Nephron (organoid): ENCODE measurements around the gene GNAI3.
A peak's percentile ranks its signal among the peaks of the same experiment; 100 is the strongest.

ENCODE experiments used
- H3K27ac Mint-ChIP-seq, 3 experiments: 2 replicates each; pipeline ENCODE4 v1.8.0; 2020; ENCODE audit warnings: mixed read lengths in 3 of 3, mild to moderate bottlenecking in 2 of 3, moderate library complexity in 1 of 3
- H3K27me3 Mint-ChIP-seq: 2 replicates; pipeline ENCODE4 v1.8.0; 2021; ENCODE audit warnings: low read depth, mild to moderate bottlenecking, moderate library complexity, mixed read lengths
- H3K36me3 Mint-ChIP-seq: 2 replicates; pipeline ENCODE4 v1.8.0; 2020; ENCODE audit warnings: low read depth, mixed read lengths
- H3K4me1 Mint-ChIP-seq: 2 replicates; pipeline ENCODE4 v1.8.0; 2020; ENCODE audit warnings: mixed read lengths
- H3K4me3 Mint-ChIP-seq, 3 experiments: 2 replicates each; pipeline ENCODE4 v1.8.0; 2020; ENCODE audit warnings: mild to moderate bottlenecking in 3 of 3, mixed read lengths in 3 of 3, moderate library complexity in 2 of 3
- H3K9me3 Mint-ChIP-seq: 2 replicates; pipeline ENCODE4 v1.8.0; 2020; ENCODE audit warnings: mixed read lengths
- CTCF ChIP-seq, 3 experiments: fragments of 200-600 bp; sonication (generic); IDR thresholded peaks; one replicate each; pipeline ENCODE4 v1.5.0; 2021; ENCODE audit warnings: antibody characterized with exemption in 3 of 3; ENCODE audit not compliant: unreplicated experiment in 3 of 3

GNAI3 gene

DNA sequence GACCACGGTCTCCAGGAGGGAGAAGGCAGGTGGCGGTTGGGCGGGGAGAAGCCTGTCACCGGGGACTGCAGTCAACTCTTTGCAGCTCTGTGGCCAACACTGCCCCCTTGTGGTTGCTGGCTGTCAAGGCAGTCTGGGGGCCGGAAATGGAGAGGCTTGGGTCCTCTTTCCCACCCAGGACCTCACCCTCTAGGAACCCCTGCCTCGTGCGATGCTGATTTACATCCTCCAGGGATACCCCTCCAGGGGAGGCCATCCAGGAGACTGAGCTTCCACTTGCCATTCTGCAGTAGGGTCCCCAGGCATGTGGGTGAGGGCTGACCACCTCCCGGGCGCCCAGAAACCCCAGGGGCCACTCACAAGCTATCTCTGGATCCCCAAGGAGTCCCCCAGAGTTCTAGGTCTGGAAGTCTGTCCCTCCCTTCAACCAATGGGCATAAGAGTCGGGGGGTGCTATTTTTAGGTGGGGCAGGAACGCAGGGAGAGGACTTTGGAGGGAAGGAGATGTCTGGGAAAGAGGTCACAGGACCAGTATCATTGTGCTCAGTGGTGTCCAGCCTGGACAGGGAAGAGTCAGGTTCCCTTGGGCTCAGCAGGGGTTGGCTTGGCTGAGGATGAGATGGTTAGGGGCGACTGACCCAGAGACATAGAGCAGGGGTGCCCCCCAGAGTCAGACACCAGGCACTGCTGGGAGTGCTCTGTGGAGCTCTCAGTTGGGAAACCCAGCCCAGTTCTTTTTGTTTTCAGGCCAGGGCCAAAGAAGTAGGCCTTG, 15.9 kb upstream of the GNAI3 start:
- H3K4me1 Mint-ChIP-seq: peaks cover 82% of the 10 kb centered on the region
- H3K27ac Mint-ChIP-seq: peak overlapping the region; percentile 83 to 93 (median 92)
- TF ChIP-seq CTCF (IDR thresholded peaks at IDR 0.05; ENCODE audit: unreplicated experiment in 3 of 3): peak; percentile 76 to 93 (median 91)
- H3K36me3 Mint-ChIP-seq: no peaks in the 10 kb centered on the region
- peaks cover 10% of the 10 kb centered on the region for H3K27me3 Mint-ChIP-seq
- H3K9me3 Mint-ChIP-seq: no peaks in the 10 kb centered on the region
- H3K4me3 Mint-ChIP-seq: peak overlapping the region; percentile 41 to 57 (median 54)

DNA sequence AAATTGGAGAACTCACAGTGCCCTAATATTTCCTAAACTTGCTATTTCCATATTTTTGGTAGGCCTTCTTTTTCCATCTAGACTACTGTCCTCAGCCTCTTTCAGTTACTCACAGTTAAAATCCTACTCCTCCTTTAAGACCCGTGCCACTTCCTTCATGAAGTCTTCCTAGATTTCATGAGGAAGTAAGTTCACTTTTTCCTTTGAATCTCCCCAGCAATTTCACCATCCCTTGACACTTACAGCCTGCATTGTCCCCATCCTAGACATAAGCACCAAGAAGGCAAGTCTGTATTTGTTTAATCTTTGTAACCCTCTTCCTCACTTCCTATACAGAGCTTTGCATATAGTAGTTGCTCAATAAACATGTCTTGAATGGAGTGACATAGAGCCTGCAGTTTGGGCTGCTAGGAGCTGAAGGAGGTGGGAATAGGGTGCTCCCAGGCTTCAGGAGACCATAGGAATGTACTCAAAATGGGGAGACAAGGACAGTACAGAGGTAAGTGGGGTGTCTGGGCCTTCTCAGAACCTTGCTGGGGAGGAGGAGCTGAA, 14.0 kb upstream of the GNAI3 start:
- H3K27me3 Mint-ChIP-seq: peaks cover 10% of the 10 kb centered on the region
- peaks cover 67% of the 10 kb centered on the region for H3K4me1 Mint-ChIP-seq
- H3K27ac Mint-ChIP-seq: peak overlapping the region in 1 of 3 experiments; percentile 42
- TF ChIP-seq CTCF (IDR thresholded peaks at IDR 0.05; ENCODE audit: unreplicated experiment in 3 of 3): no peak
- no peaks in the 10 kb centered on the region for H3K36me3 Mint-ChIP-seq
- no peaks in the 10 kb centered on the region for H3K9me3 Mint-ChIP-seq
- no peak overlapping the region for H3K4me3 Mint-ChIP-seq

DNA sequence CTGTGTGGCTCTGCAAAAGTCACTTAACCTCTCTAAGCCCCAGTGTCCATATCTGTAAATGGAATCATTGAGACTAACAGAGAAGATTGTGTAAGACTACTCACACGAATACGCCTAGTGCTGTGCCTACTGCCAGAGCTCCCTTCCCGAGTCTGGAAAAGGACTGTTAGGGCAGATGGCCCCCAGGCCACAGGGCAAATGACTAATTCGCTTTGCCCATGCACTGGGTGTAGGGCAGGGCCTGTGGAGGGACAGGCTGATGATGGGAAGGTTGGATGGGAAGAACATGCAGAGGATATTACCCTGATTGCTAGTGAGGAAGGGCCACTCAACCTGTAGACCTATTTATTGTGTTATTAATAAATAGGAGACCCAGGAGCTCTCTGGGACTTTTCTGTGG, 12.9 kb upstream of the GNAI3 start:
- Mint-ChIP-seq H3K27me3 (peaks cover 10% of the 10 kb centered on the region), H3K9me3 (no peaks in the 10 kb centered on the region), H3K36me3 (no peaks in the 10 kb centered on the region), H3K4me3 (no peak overlapping the region), H3K4me1 (peaks cover 60% of the 10 kb centered on the region), H3K27ac (peak overlapping the region; percentile 24 to 47 (median 38))
- no peak for TF ChIP-seq CTCF (IDR thresholded peaks at IDR 0.05; ENCODE audit: unreplicated experiment in 3 of 3)

DNA sequence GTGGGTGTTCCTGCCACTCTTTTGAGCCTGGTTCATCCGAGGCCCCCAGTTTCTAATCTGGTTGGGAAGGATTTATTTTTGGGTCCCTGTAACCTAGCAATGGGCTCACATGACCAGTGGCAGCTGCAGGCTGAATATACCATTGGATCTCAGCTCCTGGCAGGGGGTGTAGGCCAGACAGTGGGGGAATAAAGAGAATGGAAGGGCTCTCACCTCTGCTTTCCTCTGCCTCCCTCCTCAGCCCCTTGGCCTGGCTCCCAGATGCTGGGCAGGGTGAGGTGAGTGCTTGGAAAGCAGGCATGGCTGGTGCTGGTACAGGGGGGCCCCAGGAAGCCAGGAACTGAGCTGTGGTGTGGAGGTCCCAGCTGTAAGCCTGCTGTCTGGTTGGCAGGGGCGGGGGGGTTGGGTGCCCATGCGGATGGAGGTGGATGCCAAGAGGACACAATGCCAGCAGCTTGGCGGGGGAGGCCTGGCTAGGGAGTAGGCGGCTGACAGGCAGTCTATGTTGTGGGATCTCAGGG, 12.4 kb upstream of the GNAI3 start:
- H3K9me3 Mint-ChIP-seq: no peaks in the 10 kb centered on the region
- no peak for TF ChIP-seq CTCF (IDR thresholded peaks at IDR 0.05; ENCODE audit: unreplicated experiment in 3 of 3)
- H3K36me3 Mint-ChIP-seq: no peaks in the 10 kb centered on the region
- H3K27me3 Mint-ChIP-seq: peaks cover 10% of the 10 kb centered on the region
- H3K4me1 Mint-ChIP-seq: peaks cover 54% of the 10 kb centered on the region
- H3K27ac Mint-ChIP-seq: peak overlapping the region in 2 of 3 experiments; percentile 47 to 89
- H3K4me3 Mint-ChIP-seq: peak overlapping the region in 2 of 3 experiments; percentile 29 to 78

GRCh38 chr1:109537450-109538178, 10.8 kb upstream of the GNAI3 start:
- peaks cover 7% of the 10 kb centered on the region for H3K27me3 Mint-ChIP-seq
- H3K9me3 Mint-ChIP-seq: no peaks in the 10 kb centered on the region
- H3K4me1 Mint-ChIP-seq: peaks cover 39% of the 10 kb centered on the region
- H3K27ac Mint-ChIP-seq: no peak overlapping the region
- H3K4me3 Mint-ChIP-seq: no peak overlapping the region
- no peak for TF ChIP-seq CTCF (IDR thresholded peaks at IDR 0.05; ENCODE audit: unreplicated experiment in 3 of 3)
- H3K36me3 Mint-ChIP-seq: no peaks in the 10 kb centered on the region
